ENCODE measurements around the gene SNRNP70. TPM values are rescaled to one million over a fixed set of nuclear protein-coding genes. Genes with fewer than 3 reads are reported as not detected.
A peak's percentile ranks its signal among the peaks of the same experiment; 100 is the strongest.

The SNRNP70 gene
- total and polyA plus RNA-seq, 2 of the 13 experiments (the other 11 are each of a cell fraction or from before 2014, with no cell fraction given): 150 to 210 TPM

DNA sequence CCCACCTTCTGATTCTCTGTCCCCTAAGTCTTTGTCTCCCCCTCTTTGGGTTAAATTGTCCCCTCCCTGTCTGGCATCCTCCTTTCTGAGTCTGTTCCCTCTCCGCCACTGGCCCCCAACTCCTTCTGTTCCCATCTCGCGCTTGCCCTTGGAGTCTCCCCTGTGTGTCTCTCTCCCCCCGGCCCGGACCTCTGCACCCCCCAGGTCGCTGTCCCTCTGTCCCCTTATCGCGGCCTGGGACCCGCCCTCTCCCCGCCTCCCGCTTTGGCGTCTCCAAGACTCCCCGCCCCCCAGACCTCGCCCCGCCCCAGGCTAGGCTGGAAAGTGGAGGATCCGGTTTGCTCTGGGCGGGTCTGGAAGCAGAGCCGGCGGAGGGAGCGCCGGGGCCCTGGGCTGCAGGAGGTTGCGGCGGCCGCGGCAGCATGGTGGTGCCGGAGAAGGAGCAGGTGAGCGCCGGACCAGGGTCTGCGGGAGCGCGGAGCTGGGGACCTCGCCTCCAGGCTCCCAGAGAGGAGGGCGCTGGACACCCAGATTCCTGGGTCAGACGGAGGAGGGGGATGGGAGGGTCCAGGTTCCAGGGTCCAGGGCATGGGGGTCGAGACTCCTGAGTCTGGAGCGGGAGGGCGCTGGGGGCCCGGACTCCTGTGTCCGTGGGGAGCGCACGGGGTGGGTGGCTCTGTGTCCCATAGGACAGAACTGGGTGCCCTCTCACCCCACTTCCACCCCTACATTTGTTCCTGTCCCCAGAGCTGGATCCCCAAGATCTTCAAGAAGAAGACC lies 72.4 kb downstream of the SNRNP70 start, which contains the start of gene TRPM4 (continued):
- TF ChIP-seq NAIF1 (CRISPR knock-in tag; IDR thresholded peaks at IDR 0.05; ENCODE audit: borderline replicate concordance) (no peak), NONO (IDR thresholded peaks at IDR 0.05) (no peak), NONO (CRISPR knock-in tag; conservative IDR thresholded peaks at IDR 0.05) (no peak; the same call in 1 of the 2 replicates), ZNF605 (CRISPR knock-in tag; IDR thresholded peaks at IDR 0.05) (peak; percentile 46; the same call in 1 of the 2 replicates), NBN (conservative IDR thresholded peaks at IDR 0.05) (no peak), ZFP90 (CRISPR knock-in tag; IDR thresholded peaks at IDR 0.05; ENCODE audit: borderline replicate concordance) (peak; percentile 59; the same call in 1 of the 2 replicates), CAMTA2 (CRISPR knock-in tag; IDR thresholded peaks at IDR 0.05; ENCODE audit: borderline replicate concordance) (no peak), RBM39 (IDR thresholded peaks at IDR 0.05; ENCODE audit: low read depth, low read length, poor library complexity, severe bottlenecking) (peak; percentile 52), ZNF256 (CRISPR knock-in tag; conservative IDR thresholded peaks at IDR 0.05) (no peak), NR3C1 (CRISPR knock-in tag; IDR thresholded peaks at IDR 0.05) (no peak), ZNF547 (CRISPR knock-in tag; IDR thresholded peaks at IDR 0.05) (peak; percentile 73), TGIF2 (CRISPR knock-in tag; IDR thresholded peaks at IDR 0.05) (0 out of 2 replicates have a peak, but pooled peaks have one; percentile 25), TEAD2 (CRISPR knock-in tag; IDR thresholded peaks at IDR 0.05) (no peak), TBX2 (CRISPR knock-in tag; IDR thresholded peaks at IDR 0.05; ENCODE audit: borderline replicate concordance) (no peak; the same call in 1 of the 2 replicates), STAT5B (CRISPR knock-in tag; IDR thresholded peaks at IDR 0.05) (no peak)
- TF ChIP-seq, protein P1, sequence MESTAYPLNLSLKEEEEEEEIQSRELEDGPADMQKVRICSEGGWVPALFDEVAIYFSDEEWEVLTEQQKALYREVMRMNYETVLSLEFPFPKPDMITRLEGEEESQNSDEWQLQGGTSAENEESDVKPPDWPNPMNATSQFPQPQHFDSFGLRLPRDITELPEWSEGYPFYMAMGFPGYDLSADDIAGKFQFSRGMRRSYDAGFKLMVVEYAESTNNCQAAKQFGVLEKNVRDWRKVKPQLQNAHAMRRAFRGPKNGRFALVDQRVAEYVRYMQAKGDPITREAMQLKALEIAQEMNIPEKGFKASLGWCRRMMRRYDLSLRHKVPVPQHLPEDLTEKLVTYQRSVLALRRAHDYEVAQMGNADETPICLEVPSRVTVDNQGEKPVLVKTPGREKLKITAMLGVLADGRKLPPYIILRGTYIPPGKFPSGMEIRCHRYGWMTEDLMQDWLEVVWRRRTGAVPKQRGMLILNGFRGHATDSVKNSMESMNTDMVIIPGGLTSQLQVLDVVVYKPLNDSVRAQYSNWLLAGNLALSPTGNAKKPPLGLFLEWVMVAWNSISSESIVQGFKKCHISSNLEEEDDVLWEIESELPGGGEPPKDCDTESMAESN (CRISPR knock-in tag; conservative IDR thresholded peaks at IDR 0.05): peak; percentile 63
- TF ChIP-seq, protein P2, sequence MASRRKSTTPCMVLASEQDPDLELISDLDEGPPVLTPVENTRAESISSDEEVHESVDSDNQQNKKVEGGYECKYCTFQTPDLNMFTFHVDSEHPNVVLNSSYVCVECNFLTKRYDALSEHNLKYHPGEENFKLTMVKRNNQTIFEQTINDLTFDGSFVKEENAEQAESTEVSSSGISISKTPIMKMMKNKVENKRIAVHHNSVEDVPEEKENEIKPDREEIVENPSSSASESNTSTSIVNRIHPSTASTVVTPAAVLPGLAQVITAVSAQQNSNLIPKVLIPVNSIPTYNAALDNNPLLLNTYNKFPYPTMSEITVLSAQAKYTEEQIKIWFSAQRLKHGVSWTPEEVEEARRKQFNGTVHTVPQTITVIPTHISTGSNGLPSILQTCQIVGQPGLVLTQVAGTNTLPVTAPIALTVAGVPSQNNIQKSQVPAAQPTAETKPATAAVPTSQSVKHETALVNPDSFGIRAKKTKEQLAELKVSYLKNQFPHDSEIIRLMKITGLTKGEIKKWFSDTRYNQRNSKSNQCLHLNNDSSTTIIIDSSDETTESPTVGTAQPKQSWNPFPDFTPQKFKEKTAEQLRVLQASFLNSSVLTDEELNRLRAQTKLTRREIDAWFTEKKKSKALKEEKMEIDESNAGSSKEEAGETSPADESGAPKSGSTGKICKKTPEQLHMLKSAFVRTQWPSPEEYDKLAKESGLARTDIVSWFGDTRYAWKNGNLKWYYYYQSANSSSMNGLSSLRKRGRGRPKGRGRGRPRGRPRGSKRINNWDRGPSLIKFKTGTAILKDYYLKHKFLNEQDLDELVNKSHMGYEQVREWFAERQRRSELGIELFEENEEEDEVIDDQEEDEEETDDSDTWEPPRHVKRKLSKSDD (CRISPR knock-in tag; IDR thresholded peaks at IDR 0.05; ENCODE audit: low read depth): no peak
- TF ChIP-seq, protein P3, sequence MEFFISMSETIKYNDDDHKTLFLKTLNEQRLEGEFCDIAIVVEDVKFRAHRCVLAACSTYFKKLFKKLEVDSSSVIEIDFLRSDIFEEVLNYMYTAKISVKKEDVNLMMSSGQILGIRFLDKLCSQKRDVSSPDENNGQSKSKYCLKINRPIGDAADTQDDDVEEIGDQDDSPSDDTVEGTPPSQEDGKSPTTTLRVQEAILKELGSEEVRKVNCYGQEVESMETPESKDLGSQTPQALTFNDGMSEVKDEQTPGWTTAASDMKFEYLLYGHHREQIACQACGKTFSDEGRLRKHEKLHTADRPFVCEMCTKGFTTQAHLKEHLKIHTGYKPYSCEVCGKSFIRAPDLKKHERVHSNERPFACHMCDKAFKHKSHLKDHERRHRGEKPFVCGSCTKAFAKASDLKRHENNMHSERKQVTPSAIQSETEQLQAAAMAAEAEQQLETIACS (CRISPR knock-in tag; IDR thresholded peaks at IDR 0.05): no peak
